HEK293 (cell line): Measurements from ENCODE around the gene APOC3.

ENCODE experiments used
- ATF2 ChIP-seq: fragments of 450-650 bp; formaldehyde crosslinking; IDR thresholded peaks from 2 replicates; pipeline ENCODE4 v1.5.1; 2016; ENCODE audit warnings: missing biosample characterization, missing genetic modification characterization, low read depth
- BCL6B ChIP-seq: fragments of 450-650 bp; formaldehyde crosslinking; IDR thresholded peaks from 2 replicates; pipeline ENCODE4 v1.5.1; 2017; ENCODE audit warnings: missing biosample characterization, missing genetic modification characterization
- HOXC10 ChIP-seq: sonication (generic); formaldehyde crosslinking; IDR thresholded peaks from 2 replicates; pipeline ENCODE4 v1.8.1; 2023; ENCODE audit warnings: mild to moderate bottlenecking, missing genetic modification reagents
- KLF10 ChIP-seq: fragments of 450-650 bp; IDR thresholded peaks from 2 replicates; pipeline ENCODE4 v1.5.1; 2018; ENCODE audit warnings: missing biosample characterization, mild to moderate bottlenecking, missing genetic modification characterization
- RBAK ChIP-seq: fragments of 450-650 bp; formaldehyde crosslinking; IDR thresholded peaks from 2 replicates; pipeline ENCODE4 v1.5.1; 2016; ENCODE audit warnings: missing biosample characterization, missing genetic modification characterization
- SALL2 ChIP-seq: fragments of 450-650 bp; formaldehyde crosslinking; IDR thresholded peaks from 2 replicates; pipeline ENCODE4 v1.5.0; 2017; ENCODE audit warnings: missing biosample characterization, mild to moderate bottlenecking, missing genetic modification characterization, borderline replicate concordance
- SETDB1 ChIP-seq: IDR thresholded peaks from one replicate; pipeline ENCODE4 v1.6.1; 2017; ENCODE audit warnings: mild to moderate bottlenecking, low read length, moderate library complexity, mixed read lengths; ENCODE audit not compliant: insufficient read length
- SP7 ChIP-seq: fragments of 450-650 bp; formaldehyde crosslinking; IDR thresholded peaks from 2 replicates; pipeline ENCODE4 v1.5.1; 2016; ENCODE audit warnings: missing biosample characterization, missing genetic modification characterization
- ZBTB1 ChIP-seq: fragments of 450-650 bp; formaldehyde crosslinking; IDR thresholded peaks from 2 replicates; pipeline ENCODE4 v1.5.1; 2016; ENCODE audit warnings: missing biosample characterization, missing genetic modification characterization
- ZBTB26 ChIP-seq: fragments of 450-650 bp; formaldehyde crosslinking; optimal IDR thresholded peaks from 2 replicates; pipeline ENCODE3; 2016; ENCODE audit warnings: missing biosample characterization, mild to moderate bottlenecking, missing genetic modification characterization
- ZFHX2 ChIP-seq: fragments of 450-650 bp; formaldehyde crosslinking; conservative IDR thresholded peaks from 2 replicates; pipeline ENCODE4 v1.5.1; 2016; ENCODE audit warnings: missing biosample characterization, missing genetic modification characterization
- ZNF148 ChIP-seq: fragments of 450-650 bp; formaldehyde crosslinking; IDR thresholded peaks from 2 replicates; pipeline ENCODE4 v1.5.0; 2017; ENCODE audit warnings: missing biosample characterization, missing genetic modification characterization, borderline replicate concordance
- ZNF302 ChIP-seq: fragments of 450-650 bp; formaldehyde crosslinking; IDR thresholded peaks from 2 replicates; pipeline ENCODE4 v1.5.1; 2016; ENCODE audit warnings: missing biosample characterization, missing genetic modification characterization, low read depth
- ZNF366 ChIP-seq: fragments of 450-650 bp; formaldehyde crosslinking; conservative IDR thresholded peaks from 2 replicates; pipeline ENCODE4 v1.5.1; 2016; ENCODE audit warnings: missing biosample characterization, missing genetic modification characterization
- ZNF391 ChIP-seq: fragments of 450-650 bp; formaldehyde crosslinking; IDR thresholded peaks from 2 replicates; pipeline ENCODE4 v1.5.1; 2016; ENCODE audit warnings: low read depth, missing biosample characterization, missing genetic modification characterization, borderline replicate concordance
- ZNF394 ChIP-seq: fragments of 450-650 bp; formaldehyde crosslinking; IDR thresholded peaks from 2 replicates; pipeline ENCODE4 v1.5.1; 2016; ENCODE audit warnings: missing biosample characterization, missing genetic modification characterization, mild to moderate bottlenecking, moderate library complexity, borderline replicate concordance
- ZNF654 ChIP-seq: fragments of 450-650 bp; formaldehyde crosslinking; IDR thresholded peaks from 2 replicates; pipeline ENCODE4 v1.5.1; 2016; ENCODE audit warnings: low read depth, missing biosample characterization, missing genetic modification characterization
- ZNF677 ChIP-seq: fragments of 450-650 bp; IDR thresholded peaks from 2 replicates; pipeline ENCODE4 v1.5.0; 2018; ENCODE audit warnings: missing biosample characterization, mild to moderate bottlenecking, missing genetic modification characterization, moderate library complexity
- ZNF830 ChIP-seq: fragments of 450-650 bp; IDR thresholded peaks from 2 replicates; pipeline ENCODE4 v1.5.0; 2018; ENCODE audit warnings: missing biosample characterization, missing genetic modification characterization, low read depth, mild to moderate bottlenecking, moderate library complexity
- ZSCAN16 ChIP-seq: fragments of 450-650 bp; formaldehyde crosslinking; IDR thresholded peaks from 2 replicates; pipeline ENCODE4 v1.5.1; 2016; ENCODE audit warnings: missing biosample characterization, missing genetic modification characterization
- TF ChIP-seq, protein P1 (sequence below): fragments of 450-650 bp; formaldehyde crosslinking; IDR thresholded peaks from 2 replicates; pipeline ENCODE4 v1.5.1; 2016; ENCODE audit warnings: missing biosample characterization, missing genetic modification characterization
- TF ChIP-seq, protein P2 (sequence below): fragments of 450-650 bp; formaldehyde crosslinking; IDR thresholded peaks from 2 replicates; pipeline ENCODE4 v1.5.1; 2016; ENCODE audit warnings: missing biosample characterization, missing genetic modification characterization
- TF ChIP-seq, protein P3 (sequence below): fragments of 450-650 bp; formaldehyde crosslinking; IDR thresholded peaks from 2 replicates; pipeline ENCODE4 v1.5.1; 2017; ENCODE audit warnings: missing biosample characterization, missing genetic modification characterization
- TF ChIP-seq, protein P4 (sequence below): fragments of 450-650 bp; formaldehyde crosslinking; IDR thresholded peaks from 2 replicates; pipeline ENCODE4 v1.5.1; 2016; ENCODE audit warnings: missing biosample characterization, missing genetic modification characterization
- TF ChIP-seq, protein P5 (sequence below): fragments of 450-650 bp; formaldehyde crosslinking; IDR thresholded peaks from 2 replicates; pipeline ENCODE4 v1.5.1; 2017; ENCODE audit warnings: missing biosample characterization, mild to moderate bottlenecking, missing genetic modification characterization, moderate library complexity

APOC3 gene

GRCh38 chr11:116791002-116791812, 38.5 kb upstream of the APOC3 start (continued):
- TF ChIP-seq ATF2 (tag by site-specific recombination) (no peak), SALL2 (no peak), ZNF148 (tag by site-specific recombination) (no peak), ZNF391 (tag by site-specific recombination) (no peak), RBAK (tag by site-specific recombination) (no peak), ZBTB26 (peak; percentile 12), ZFHX2 (tag by site-specific recombination) (no peak), ZBTB1 (no peak), ZSCAN16 (tag by site-specific recombination) (no peak), ZNF677 (tag by site-specific recombination) (no peak), ZNF654 (0 out of 2 replicates have a peak, but pooled peaks have one; percentile 30), KLF10 (tag by site-specific recombination) (no peak), SETDB1 (no peak), BCL6B (no peak), ZNF302 (no peak), HOXC10 (CRISPR knock-in tag) (no peak), ZNF366 (tag by site-specific recombination) (no peak), SP7 (no peak), ZNF830 (tag by site-specific recombination) (no peak), ZNF394 (no peak)
- TF ChIP-seq, protein P1, sequence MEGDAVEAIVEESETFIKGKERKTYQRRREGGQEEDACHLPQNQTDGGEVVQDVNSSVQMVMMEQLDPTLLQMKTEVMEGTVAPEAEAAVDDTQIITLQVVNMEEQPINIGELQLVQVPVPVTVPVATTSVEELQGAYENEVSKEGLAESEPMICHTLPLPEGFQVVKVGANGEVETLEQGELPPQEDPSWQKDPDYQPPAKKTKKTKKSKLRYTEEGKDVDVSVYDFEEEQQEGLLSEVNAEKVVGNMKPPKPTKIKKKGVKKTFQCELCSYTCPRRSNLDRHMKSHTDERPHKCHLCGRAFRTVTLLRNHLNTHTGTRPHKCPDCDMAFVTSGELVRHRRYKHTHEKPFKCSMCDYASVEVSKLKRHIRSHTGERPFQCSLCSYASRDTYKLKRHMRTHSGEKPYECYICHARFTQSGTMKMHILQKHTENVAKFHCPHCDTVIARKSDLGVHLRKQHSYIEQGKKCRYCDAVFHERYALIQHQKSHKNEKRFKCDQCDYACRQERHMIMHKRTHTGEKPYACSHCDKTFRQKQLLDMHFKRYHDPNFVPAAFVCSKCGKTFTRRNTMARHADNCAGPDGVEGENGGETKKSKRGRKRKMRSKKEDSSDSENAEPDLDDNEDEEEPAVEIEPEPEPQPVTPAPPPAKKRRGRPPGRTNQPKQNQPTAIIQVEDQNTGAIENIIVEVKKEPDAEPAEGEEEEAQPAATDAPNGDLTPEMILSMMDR (tag by site-specific recombination) = peak; percentile 54; the same call in 1 of the 2 replicates
- TF ChIP-seq, protein P2, sequence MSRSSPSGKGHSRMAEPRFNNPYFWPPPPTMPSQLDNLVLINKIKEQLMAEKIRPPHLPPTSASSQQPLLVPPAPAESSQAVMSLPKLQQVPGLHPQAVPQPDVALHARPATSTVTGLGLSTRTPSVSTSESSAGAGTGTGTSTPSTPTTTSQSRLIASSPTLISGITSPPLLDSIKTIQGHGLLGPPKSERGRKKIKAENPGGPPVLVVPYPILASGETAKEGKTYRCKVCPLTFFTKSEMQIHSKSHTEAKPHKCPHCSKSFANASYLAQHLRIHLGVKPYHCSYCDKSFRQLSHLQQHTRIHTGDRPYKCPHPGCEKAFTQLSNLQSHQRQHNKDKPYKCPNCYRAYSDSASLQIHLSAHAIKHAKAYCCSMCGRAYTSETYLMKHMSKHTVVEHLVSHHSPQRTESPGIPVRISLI (tag by site-specific recombination) = no peak
- TF ChIP-seq, protein P3, sequence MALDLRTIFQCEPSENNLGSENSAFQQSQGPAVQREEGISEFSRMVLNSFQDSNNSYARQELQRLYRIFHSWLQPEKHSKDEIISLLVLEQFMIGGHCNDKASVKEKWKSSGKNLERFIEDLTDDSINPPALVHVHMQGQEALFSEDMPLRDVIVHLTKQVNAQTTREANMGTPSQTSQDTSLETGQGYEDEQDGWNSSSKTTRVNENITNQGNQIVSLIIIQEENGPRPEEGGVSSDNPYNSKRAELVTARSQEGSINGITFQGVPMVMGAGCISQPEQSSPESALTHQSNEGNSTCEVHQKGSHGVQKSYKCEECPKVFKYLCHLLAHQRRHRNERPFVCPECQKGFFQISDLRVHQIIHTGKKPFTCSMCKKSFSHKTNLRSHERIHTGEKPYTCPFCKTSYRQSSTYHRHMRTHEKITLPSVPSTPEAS (tag by site-specific recombination) = no peak
- TF ChIP-seq, protein P4, sequence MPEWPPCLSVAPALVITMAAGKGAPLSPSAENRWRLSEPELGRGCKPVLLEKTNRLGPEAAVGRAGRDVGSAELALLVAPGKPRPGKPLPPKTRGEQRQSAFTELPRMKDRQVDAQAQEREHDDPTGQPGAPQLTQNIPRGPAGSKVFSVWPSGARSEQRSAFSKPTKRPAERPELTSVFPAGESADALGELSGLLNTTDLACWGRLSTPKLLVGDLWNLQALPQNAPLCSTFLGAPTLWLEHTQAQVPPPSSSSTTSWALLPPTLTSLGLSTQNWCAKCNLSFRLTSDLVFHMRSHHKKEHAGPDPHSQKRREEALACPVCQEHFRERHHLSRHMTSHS = no peak
- TF ChIP-seq, protein P5, sequence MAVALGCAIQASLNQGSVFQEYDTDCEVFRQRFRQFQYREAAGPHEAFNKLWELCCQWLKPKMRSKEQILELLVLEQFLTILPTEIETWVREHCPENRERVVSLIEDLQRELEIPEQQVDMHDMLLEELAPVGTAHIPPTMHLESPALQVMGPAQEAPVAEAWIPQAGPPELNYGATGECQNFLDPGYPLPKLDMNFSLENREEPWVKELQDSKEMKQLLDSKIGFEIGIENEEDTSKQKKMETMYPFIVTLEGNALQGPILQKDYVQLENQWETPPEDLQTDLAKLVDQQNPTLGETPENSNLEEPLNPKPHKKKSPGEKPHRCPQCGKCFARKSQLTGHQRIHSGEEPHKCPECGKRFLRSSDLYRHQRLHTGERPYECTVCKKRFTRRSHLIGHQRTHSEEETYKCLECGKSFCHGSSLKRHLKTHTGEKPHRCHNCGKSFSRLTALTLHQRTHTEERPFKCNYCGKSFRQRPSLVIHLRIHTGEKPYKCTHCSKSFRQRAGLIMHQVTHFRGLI (tag by site-specific recombination) = no peak
